AG04449 (cell line): ENCODE data around the gene ZNF438.

Experiments used
- CTCF ChIA-PET: fragments of 350-600 bp; formaldehyde crosslinking; extraction: SDS; loops from one replicate; lab custom pipeline; 2021; ENCODE audit warnings: antibody characterized with exemption; lab: Yijun Ruan, JAX
- POLR2A ChIA-PET: fragments of 400-600, 350-600 bp; formaldehyde crosslinking; extraction: SDS; loops from one replicate; lab custom pipeline; 2020; ENCODE audit warnings: antibody characterized with exemption, inconsistent platforms; lab: Yijun Ruan, JAX
- DNase-seq: peaks from one replicate; pipeline ENCODE4 v3.0.0-alpha.2; 2010; ENCODE audit warnings: low read depth, low spot score
- H3K4me3 ChIP-seq: 2 replicates; pipeline ENCODE4 v1.5.1; 2011; ENCODE audit warnings: low read depth, mild to moderate bottlenecking, control low read depth, low read length
- CTCF ChIP-seq: IDR thresholded peaks from one replicate; pipeline ENCODE4 v1.5.1; 2011; ENCODE audit warnings: mild to moderate bottlenecking, moderate library complexity, low read length, control low read depth, inconsistent platforms; ENCODE audit not compliant: insufficient read depth; ENCODE audit errors: missing control alignments

ZNF438 gene

GRCh38 chr10:31025142-31025541 lies 6.5 kb downstream of the ZNF438 start:
- DNase-seq, result no peak
- POLR2A ChIA-PET, result no interaction called here
- CTCF ChIA-PET, result interaction anchor here (1.4 kb wide), 1 partner anchor 13 kb away, joined by 4 read pairs; no protein-coding TSS in a partner anchor
- no peak for TF ChIP-seq CTCF
- H3K4me3 ChIP-seq, result no peak overlapping the region

- CTCF ChIA-PET, result no interaction called here
- TF ChIP-seq CTCF, result no peak
- no peak overlapping the region for H3K4me3 ChIP-seq
- no peak for DNase-seq
- POLR2A ChIA-PET, result interaction anchor here (1.0 kb wide), 1 partner anchor 8 kb away, joined by 3 read pairs; the partner anchor contains the start of gene ZNF438
These were observed 8.1 kb downstream of the ZNF438 start for GRCh38 chr10:31023558-31023957.

- POLR2A ChIA-PET, result no interaction called here
- CTCF ChIA-PET, result interaction anchor here (1.1 kb wide), 1 partner anchor 333 kb away, joined by 3 read pairs; no protein-coding TSS in a partner anchor
- no peak for DNase-seq
- no peak overlapping the region for H3K4me3 ChIP-seq
- TF ChIP-seq CTCF, result no peak
These were observed 11.5 kb downstream of the ZNF438 start for GRCh38 chr10:31020209-31020608.

- no peak for TF ChIP-seq CTCF
- no peak overlapping the region for H3K4me3 ChIP-seq
- CTCF ChIA-PET, result no interaction called here
- no peak for DNase-seq
- POLR2A ChIA-PET, result no interaction called here
These were observed 12.7 kb downstream of the ZNF438 start for GRCh38 chr10:31018962-31019361.

GRCh38 chr10:31018356-31018750 lies 13.3 kb downstream of the ZNF438 start:
- no peak overlapping the region for H3K4me3 ChIP-seq
- POLR2A ChIA-PET, result no interaction called here
- no peak for TF ChIP-seq CTCF
- DNase-seq, result no peak
- CTCF ChIA-PET, result interaction anchor here (1.2 kb wide), 1 partner anchor 234 kb away, joined by 4 read pairs; no protein-coding TSS in a partner anchor

GRCh38 chr10:31017534-31018355 lies 13.9 kb downstream of the ZNF438 start:
- CTCF ChIA-PET, result interaction anchor here (1.0 to 1.2 kb wide), 2 partner anchors 14 to 233 kb away, joined by 3 to 4 read pairs; partner anchors contain the start of gene ZNF438
- H3K4me3 ChIP-seq, result no peak overlapping the region
- TF ChIP-seq CTCF, result no peak
- DNase-seq, result no peak
- POLR2A ChIA-PET, result no interaction called here
